Activated CD4-positive, alpha-beta memory T cell treated with anti-CD3 and anti-CD28 coated beads for 36 hours (primary cell): ENCODE results near the gene TTYH2. TPM values are rescaled to one million over a fixed set of nuclear protein-coding genes. Genes with fewer than 3 reads are reported as not detected.

ENCODE experiments used
- CTCF ChIA-PET: fragments of 350-600 bp; sonication (Branson Sonifier 250); formaldehyde crosslinking; loops from one replicate; lab custom pipeline; 2021; ENCODE audit warnings: antibody characterized with exemption, inconsistent platforms; lab: Charles Lee
- POLR2A ChIA-PET: fragments of 350-600 bp; sonication (Branson Sonifier 250); formaldehyde crosslinking; loops from one replicate; lab custom pipeline; 2021; ENCODE audit warnings: antibody characterized with exemption; lab: Charles Lee
- DNase-seq: peaks from one replicate; pipeline ENCODE4 v3.0.0-alpha.2; 2020
- H3K27ac Mint-ChIP-seq: one replicate; pipeline ENCODE4 v1.8.0; 2021; ENCODE audit warnings: mixed read lengths
- H3K27me3 Mint-ChIP-seq: one replicate; pipeline ENCODE4 v1.8.0; 2021; ENCODE audit warnings: mixed read lengths
- H3K36me3 Mint-ChIP-seq: one replicate; pipeline ENCODE4 v1.8.0; 2021; ENCODE audit warnings: mixed read lengths
- H3K4me1 Mint-ChIP-seq: one replicate; pipeline ENCODE4 v1.8.0; 2021; ENCODE audit warnings: low read depth, mixed read lengths
- H3K4me3 Mint-ChIP-seq: one replicate; pipeline ENCODE4 v1.8.0; 2021; ENCODE audit warnings: mild to moderate bottlenecking, mixed read lengths
- H3K9me3 Mint-ChIP-seq: one replicate; pipeline ENCODE4 v1.8.0; 2021; ENCODE audit warnings: mixed read lengths
- intact Hi-C: fragments of 100-400 bp; cut with micrococcal nuclease; formaldehyde crosslinking; loops from one replicate; pipeline ENCODE4 v1.15.1; 2023
- total RNA-seq, 2 experiments: library from RNA; stranded (reverse); gene quantifications; one replicate each; pipeline ENCODE4 v1.2.3, GENCODE V29; 2021

TTYH2 gene
- total RNA-seq: 1 to 10 TPM; 7.6 to 7.9 TPM

GRCh38 chr17:74212913-74213791, at the start of gene TTYH2:
TTYH2 (plus strand) TSS chr17:74213571; CDS start chr17:74213588, 17 bp downstream.
- intact Hi-C loops: loop anchor here (1.0 to 10.0 kb wide), 2 partner anchors 10 to 532 kb away; partner anchors contain the start of genes NHERF1 and RPL38
- CTCF ChIA-PET: interaction anchor here (0.7 to 3.7 kb wide), 12 partner anchors 10 to 155 kb away, joined by 3 to 37 read pairs (median 6); partner anchors contain the start of genes BTBD17 and RPL38
- peak; percentile 82 for DNase-seq
- Mint-ChIP-seq H3K27me3 (no peaks in the 10 kb centered on the region), H3K4me1 (peaks cover 68% of the 10 kb centered on the region), H3K36me3 (peaks cover 24% of the 10 kb centered on the region), H3K9me3 (no peaks in the 10 kb centered on the region), H3K4me3 (peak within 1 kb of the TSS; percentile 74), H3K27ac (peak within 1 kb of the TSS; percentile 36)
- POLR2A ChIA-PET: interaction anchor here (1.5 kb wide), 1 partner anchor 9 kb away, joined by 13 read pairs; the partner anchor contains the start of gene RPL38

DNA sequence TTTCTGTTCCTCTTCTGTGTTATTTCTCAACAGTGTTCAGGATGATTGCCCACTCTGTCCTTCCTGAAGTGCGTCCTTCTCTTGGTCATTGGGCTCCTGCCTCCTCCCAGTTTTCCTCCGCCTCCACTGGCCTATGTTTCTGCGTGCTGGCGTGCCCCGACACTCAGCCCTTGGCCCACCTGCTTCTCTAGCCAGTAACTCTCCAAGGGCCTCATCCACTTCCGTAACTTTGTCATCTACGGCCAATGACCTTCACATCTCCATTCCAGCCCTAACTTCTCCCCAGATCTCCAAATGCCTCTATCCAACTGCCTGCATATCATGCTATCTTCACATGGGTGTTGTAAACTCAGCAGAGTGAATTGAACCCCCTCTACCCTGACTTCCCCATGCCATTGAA, 49.5 kb upstream of the TTYH2 start:
- ChIA-PET CTCF (no interaction called here), POLR2A (no interaction called here)
- intact Hi-C loops: no loop called here
- Mint-ChIP-seq H3K27ac (no peak overlapping the region), H3K4me1 (peaks cover 5% of the 10 kb centered on the region), H3K4me3 (no peak overlapping the region), H3K36me3 (no peaks in the 10 kb centered on the region), H3K27me3 (peaks cover 7% of the 10 kb centered on the region), H3K9me3 (no peaks in the 10 kb centered on the region)
- no peak for DNase-seq

- ChIA-PET POLR2A (no interaction called here), CTCF (no interaction called here)
- H3K27ac Mint-ChIP-seq: no peak overlapping the region
- H3K4me3 Mint-ChIP-seq: no peak overlapping the region
- peaks cover 5% of the 10 kb centered on the region for H3K4me1 Mint-ChIP-seq
- intact Hi-C loops: no loop called here
- peaks cover 7% of the 10 kb centered on the region for H3K27me3 Mint-ChIP-seq
- H3K36me3 Mint-ChIP-seq: no peaks in the 10 kb centered on the region
- no peaks in the 10 kb centered on the region for H3K9me3 Mint-ChIP-seq
- no peak for DNase-seq
These were observed 48.8 kb upstream of the TTYH2 start for GRCh38 chr17:74164446-74165045.

- DNase-seq: no peak
- CTCF ChIA-PET: no interaction called here
- Mint-ChIP-seq H3K4me3 (no peak overlapping the region), H3K4me1 (peaks cover 5% of the 10 kb centered on the region), H3K27ac (no peak overlapping the region), H3K27me3 (peaks cover 8% of the 10 kb centered on the region), H3K9me3 (no peaks in the 10 kb centered on the region), H3K36me3 (no peaks in the 10 kb centered on the region)
- intact Hi-C loops: no loop called here
- POLR2A ChIA-PET: no interaction called here
These were observed 47.5 kb upstream of the TTYH2 start for GRCh38 chr17:74165797-74166365.

DNA sequence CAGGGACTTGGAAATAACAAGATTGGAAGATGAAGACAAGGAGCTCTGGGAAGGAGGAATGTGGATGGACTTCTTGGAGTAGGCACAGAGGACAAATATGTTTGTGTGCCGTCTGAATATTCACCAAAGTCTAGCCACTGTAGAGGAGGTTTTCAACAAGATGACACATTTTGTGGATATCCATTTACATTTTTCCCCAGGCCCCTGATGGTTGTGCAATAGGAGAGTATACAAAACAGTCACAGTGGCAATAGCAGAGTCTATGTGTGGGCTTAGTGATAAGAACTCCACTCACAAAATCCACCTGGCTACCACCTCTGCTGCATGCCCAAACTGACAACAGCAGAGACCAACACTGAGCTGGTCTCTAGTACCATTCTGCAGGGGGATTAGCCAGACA, 42.4 kb upstream of the TTYH2 start:
- Mint-ChIP-seq H3K27me3 (peaks cover 22% of the 10 kb centered on the region), H3K9me3 (no peaks in the 10 kb centered on the region), H3K4me1 (peaks cover 3% of the 10 kb centered on the region), H3K4me3 (no peak overlapping the region), H3K27ac (no peak overlapping the region), H3K36me3 (no peaks in the 10 kb centered on the region)
- intact Hi-C loops: loop anchor here (10.0 kb wide), 1 partner anchor 76 kb away; no protein-coding TSS in a partner anchor
- POLR2A ChIA-PET: no interaction called here
- DNase-seq: no peak
- CTCF ChIA-PET: no interaction called here

- POLR2A ChIA-PET: no interaction called here
- no peak overlapping the region for H3K27ac Mint-ChIP-seq
- CTCF ChIA-PET: no interaction called here
- no peaks in the 10 kb centered on the region for H3K36me3 Mint-ChIP-seq
- peaks cover 30% of the 10 kb centered on the region for H3K27me3 Mint-ChIP-seq
- intact Hi-C loops: loop anchor here (10.0 kb wide), 1 partner anchor 78 kb away; no protein-coding TSS in a partner anchor
- DNase-seq: no peak
- no peak overlapping the region for H3K4me3 Mint-ChIP-seq
- H3K9me3 Mint-ChIP-seq: no peaks in the 10 kb centered on the region
- no peaks in the 10 kb centered on the region for H3K4me1 Mint-ChIP-seq
These were observed 40.7 kb upstream of the TTYH2 start for GRCh38 chr17:74172700-74173099.

GRCh38 chr17:74176546-74177001, 36.8 kb upstream of the TTYH2 start:
- no peak overlapping the region for H3K4me3 Mint-ChIP-seq
- ChIA-PET CTCF (interaction anchor here (1.0 to 2.3 kb wide), 2 partner anchors 23 to 747 kb away, joined by 6 to 16 read pairs; no protein-coding TSS in a partner anchor), POLR2A (no interaction called here)
- no peak overlapping the region for H3K27ac Mint-ChIP-seq
- intact Hi-C loops: loop anchor here (5.0 to 10.0 kb wide), 2 partner anchors 82 to 749 kb away; no protein-coding TSS in a partner anchor
- no peaks in the 10 kb centered on the region for H3K4me1 Mint-ChIP-seq
- no peaks in the 10 kb centered on the region for H3K36me3 Mint-ChIP-seq
- DNase-seq: peak; percentile 66
- H3K27me3 Mint-ChIP-seq: peaks cover 31% of the 10 kb centered on the region
- H3K9me3 Mint-ChIP-seq: no peaks in the 10 kb centered on the region

- peaks cover 32% of the 10 kb centered on the region for H3K27me3 Mint-ChIP-seq
- intact Hi-C loops: loop anchor here (5.0 to 10.0 kb wide), 2 partner anchors 82 to 750 kb away; no protein-coding TSS in a partner anchor
- H3K4me3 Mint-ChIP-seq: no peak overlapping the region
- no peak overlapping the region for H3K27ac Mint-ChIP-seq
- no peaks in the 10 kb centered on the region for H3K4me1 Mint-ChIP-seq
- no peaks in the 10 kb centered on the region for H3K9me3 Mint-ChIP-seq
- CTCF ChIA-PET: interaction anchor here (1.3 to 2.3 kb wide), 2 partner anchors 87 to 748 kb away, joined by 3 to 16 read pairs; no protein-coding TSS in a partner anchor
- no peaks in the 10 kb centered on the region for H3K36me3 Mint-ChIP-seq
- no peak for DNase-seq
- POLR2A ChIA-PET: no interaction called here
These were observed 36.3 kb upstream of the TTYH2 start for GRCh38 chr17:74177018-74177450.

DNA sequence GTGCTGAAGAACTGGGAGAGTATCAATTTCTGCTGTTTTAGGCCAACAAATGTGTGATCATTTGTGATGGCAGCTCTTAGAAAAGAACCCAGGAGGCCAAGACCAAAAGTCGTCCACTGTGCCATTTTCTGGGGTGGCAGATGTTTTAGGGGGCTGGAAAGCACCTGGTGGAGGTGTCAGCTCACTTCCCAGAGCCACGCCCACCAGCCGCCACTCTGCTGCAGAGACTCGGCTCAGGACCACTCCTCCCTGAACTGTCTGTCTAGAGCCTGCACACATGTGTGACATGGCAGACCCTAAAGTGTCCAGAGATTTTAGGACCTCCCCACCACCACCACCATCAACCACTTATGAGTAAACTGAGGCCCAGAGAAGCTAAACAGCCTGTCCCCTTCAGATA, 33.8 kb upstream of the TTYH2 start:
- Mint-ChIP-seq H3K27me3 (peaks cover 38% of the 10 kb centered on the region), H3K4me3 (no peak overlapping the region), H3K27ac (no peak overlapping the region), H3K9me3 (no peaks in the 10 kb centered on the region), H3K36me3 (no peaks in the 10 kb centered on the region), H3K4me1 (no peaks in the 10 kb centered on the region)
- DNase-seq: no peak
- POLR2A ChIA-PET: no interaction called here
- CTCF ChIA-PET: interaction anchor here (2.9 kb wide), 1 partner anchor 21 kb away, joined by 14 read pairs; no protein-coding TSS in a partner anchor
- intact Hi-C loops: loop anchor here (5.0 to 10.0 kb wide), 2 partner anchors 85 to 752 kb away; no protein-coding TSS in a partner anchor

- intact Hi-C loops: no loop called here
- H3K27me3 Mint-ChIP-seq: peaks cover 32% of the 10 kb centered on the region
- ChIA-PET POLR2A (no interaction called here), CTCF (interaction anchor here (2.9 kb wide), 1 partner anchor 20 kb away, joined by 14 read pairs; no protein-coding TSS in a partner anchor)
- H3K27ac Mint-ChIP-seq: no peak overlapping the region
- no peaks in the 10 kb centered on the region for H3K36me3 Mint-ChIP-seq
- no peak for DNase-seq
- no peaks in the 10 kb centered on the region for H3K4me1 Mint-ChIP-seq
- no peak overlapping the region for H3K4me3 Mint-ChIP-seq
- no peaks in the 10 kb centered on the region for H3K9me3 Mint-ChIP-seq
These were observed 33.0 kb upstream of the TTYH2 start for GRCh38 chr17:74180336-74180735.

DNA sequence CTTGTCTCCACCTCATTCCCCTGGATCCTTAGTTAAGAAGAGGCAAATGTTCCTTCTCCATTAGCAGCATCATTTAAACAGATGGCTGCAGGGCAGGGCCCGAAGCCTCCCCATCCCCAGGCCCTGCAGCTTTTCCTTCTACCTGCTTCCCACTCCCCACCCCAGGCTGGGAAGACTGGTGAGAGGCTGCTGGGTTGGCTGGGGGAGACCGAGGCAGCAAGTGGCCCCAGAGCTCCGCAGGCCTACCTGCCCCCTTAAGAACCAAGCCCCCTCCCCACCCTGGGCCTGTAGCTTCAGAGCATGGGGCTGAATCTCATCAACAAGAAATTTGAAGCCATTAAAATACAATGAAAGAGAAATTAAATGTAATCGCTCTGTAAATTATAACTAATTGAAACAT, 32.0 kb upstream of the TTYH2 start:
- no peaks in the 10 kb centered on the region for H3K4me1 Mint-ChIP-seq
- intact Hi-C loops: no loop called here
- DNase-seq: no peak
- no peak overlapping the region for H3K4me3 Mint-ChIP-seq
- H3K27me3 Mint-ChIP-seq: peaks cover 27% of the 10 kb centered on the region
- CTCF ChIA-PET: interaction anchor here (1.1 to 2.9 kb wide), 2 partner anchors 19 to 91 kb away, joined by 4 to 14 read pairs; no protein-coding TSS in a partner anchor
- no peaks in the 10 kb centered on the region for H3K36me3 Mint-ChIP-seq
- no peak overlapping the region for H3K27ac Mint-ChIP-seq
- POLR2A ChIA-PET: no interaction called here
- H3K9me3 Mint-ChIP-seq: no peaks in the 10 kb centered on the region
